HG02763 (cell line): Measurements from ENCODE around the gene VPS8.
"Not testable (repeated sequence)": the region's sequence is repeated elsewhere in the genome, so short reads cannot be mapped to it uniquely, and the experiment has no call there.

Source experiments
- ATAC-seq: cut with Tn5 transposase; IDR thresholded peaks from one replicate; pipeline ENCODE4 v1.9.1; 2021; ENCODE audit warnings: mild to moderate bottlenecking, moderate library complexity; ENCODE audit not compliant: unreplicated experiment

Gene VPS8

DNA sequence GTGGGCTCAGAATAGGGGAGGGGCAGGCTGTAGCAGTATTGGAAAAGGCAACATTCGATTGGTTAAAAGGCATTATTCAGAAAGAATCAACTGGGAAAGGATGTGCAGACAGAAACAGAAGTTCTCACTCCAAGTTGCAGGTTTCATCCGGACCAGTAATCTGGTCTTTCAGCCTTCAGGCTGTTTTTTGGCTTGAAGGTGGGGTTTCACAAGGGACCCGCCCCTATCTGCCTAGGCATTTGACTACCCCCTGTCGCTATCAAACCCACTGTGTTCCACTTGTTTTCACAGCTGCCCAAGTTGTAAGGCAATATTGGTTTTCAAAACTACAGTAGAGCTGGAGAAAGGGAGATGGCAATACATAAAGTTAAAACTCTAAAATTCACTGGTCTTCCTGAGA is 96.9 kb downstream of the VPS8 start:
- no peak for ATAC-seq

DNA sequence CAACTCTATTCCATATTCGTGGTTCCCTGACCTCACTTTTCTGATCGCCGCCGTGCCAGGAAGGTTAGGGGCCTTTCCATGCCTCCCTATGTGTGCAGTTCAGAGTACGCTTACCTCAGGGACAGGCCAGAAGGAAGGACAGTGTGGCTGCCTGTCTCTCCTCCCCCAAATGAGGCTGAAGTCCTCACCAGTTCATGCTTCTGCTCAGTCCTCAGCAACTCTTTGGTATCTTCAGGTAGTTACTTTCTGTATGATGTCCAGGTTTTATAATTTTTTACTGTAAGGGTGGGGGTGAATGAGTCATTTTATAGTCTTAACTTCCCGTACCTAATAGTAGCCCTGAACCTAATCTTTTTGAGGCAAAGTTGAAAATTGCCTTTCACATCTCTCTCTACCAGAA is 98.7 kb downstream of the VPS8 start:
- no peak for ATAC-seq

DNA sequence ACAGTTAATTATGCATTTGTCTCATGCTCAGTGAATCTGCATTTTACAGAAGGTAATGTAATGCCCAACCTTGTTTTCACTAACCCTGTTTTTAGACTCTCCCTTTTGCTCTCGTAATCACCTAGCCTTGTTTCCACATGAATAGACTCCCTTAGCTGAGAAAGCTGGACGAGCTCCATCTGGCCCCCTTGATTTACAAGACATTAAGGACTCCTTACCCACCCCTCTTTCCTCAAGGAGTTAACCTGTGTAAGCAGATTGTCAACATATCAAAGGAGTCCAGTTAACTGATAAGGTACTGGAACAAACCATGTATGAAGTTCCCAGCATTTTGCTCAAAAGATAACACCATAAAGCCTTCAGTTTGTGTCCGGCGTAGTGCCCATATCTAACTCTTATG is 99.6 kb downstream of the VPS8 start:
- no peak for ATAC-seq

DNA sequence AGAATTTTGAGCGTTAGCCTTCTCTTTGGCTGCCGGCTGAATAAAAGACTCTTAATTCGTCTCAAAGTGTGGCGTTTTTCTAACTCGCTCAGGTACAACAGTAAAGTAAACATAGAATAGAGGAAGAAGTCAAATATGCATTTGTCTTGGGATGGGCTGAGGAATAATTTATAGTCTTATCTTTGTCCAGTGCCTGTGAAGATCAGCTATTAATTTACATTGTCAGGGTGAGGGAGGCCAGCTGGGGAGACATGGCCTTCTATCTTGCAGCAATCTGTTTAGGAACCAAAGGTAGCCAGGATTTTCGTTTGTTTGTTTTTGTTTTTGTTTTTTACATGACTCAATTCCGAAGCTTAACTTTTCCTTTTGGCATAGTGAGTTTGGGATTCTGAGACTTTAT is 100.2 kb downstream of the VPS8 start:
- ATAC-seq, result no peak

DNA sequence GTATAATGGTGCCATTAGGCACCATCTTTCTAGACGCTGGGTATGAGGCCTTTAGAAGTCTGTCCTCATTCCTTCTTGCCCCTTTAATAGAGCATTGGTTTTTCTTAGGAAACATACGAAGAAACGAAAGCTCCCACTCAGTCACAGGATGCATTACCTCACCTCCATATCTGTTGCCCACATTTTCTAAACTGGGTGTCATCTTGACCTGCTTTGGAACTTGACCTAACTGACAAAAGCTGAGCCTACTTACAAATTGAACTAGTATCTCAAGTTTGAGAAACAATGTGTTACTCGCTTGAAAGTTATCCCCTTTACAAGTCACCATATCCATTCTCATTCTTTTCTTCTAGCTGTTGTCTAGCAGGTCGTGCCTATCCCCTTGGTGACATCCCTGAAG is 102.7 kb downstream of the VPS8 start:
- ATAC-seq, result no peak

DNA sequence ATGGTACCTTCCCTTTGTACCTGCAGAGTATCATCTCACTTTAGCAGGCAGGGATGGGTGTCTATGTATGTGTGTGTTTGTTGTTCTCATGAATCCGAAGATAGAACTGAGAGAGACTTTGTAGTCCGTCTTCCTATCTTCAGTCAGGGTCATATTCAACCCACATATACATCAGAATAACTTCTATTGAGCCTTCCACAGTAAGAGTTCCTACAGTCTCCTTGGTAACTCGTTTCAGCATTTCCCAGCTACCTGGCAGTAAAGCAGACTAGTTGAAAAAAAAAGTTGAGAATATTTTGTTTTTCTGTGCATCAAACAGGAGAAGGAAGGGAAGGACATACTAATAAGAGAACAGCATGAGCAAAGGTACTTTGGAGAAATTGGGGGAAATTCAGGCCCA is 106.8 kb downstream of the VPS8 start:
- ATAC-seq, result no peak

DNA sequence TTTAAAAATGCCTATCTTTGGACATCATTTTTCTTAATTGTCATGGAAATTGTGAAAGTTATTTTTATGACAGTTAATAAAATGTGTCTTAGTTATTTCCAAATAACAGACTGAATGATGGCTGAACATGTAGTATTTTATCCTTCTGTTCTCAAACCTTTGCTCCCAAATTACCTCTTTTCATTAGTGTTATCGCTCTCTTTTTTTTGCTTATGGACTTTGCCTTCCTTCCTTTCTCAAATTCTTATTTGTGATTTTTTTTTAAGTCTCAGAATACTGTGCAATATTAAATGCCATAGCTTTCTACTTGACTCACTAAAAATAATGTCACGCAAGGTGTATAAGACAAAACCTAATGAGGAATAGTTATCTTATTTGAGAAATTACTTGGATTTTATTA is 107.7 kb downstream of the VPS8 start:
- no peak for ATAC-seq

DNA sequence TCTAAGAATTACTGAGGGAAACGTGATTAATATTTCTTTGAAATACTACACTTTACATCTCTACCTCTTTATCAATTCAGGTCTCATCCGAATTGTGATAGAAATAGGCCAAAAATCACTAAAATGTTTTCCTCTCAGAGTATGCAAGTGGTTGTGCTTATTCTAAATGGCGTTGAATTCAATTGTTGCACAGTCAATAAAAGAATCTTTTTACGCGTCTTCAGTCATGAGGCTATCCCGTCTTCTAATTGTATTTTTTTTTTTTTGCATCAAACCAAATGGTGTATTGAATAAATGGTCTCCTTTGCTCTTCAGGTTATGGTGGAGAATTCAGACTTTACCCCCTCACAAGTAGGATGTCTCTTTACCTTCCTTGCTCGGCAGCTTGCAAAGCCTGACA is 112.6 kb downstream of the VPS8 start:
- no peak for ATAC-seq

DNA sequence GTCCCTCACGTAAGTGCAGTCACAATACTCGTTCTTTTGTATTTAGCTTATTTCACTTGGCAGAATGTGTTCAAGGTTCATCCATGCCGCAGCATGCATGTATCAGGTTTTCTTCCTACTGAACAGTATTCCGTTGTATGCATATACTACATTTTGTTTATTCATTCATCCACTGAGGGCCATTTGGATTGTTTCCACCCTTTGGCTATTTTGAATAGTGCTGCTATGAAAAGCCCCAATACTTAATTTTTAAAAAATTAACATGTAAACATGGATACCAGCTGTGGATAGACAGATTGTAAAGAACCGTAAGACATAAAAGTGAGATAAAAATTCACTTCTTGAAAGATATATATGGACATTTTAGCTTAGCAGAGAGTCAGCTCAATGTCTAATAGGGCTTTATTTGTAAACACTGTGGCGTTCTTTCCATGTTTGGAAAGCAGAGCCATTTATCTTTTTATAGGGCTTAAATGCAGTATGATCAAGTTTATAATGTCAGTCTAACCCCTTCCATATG is 115.9 kb downstream of the VPS8 start:
- ATAC-seq, result no peak

DNA sequence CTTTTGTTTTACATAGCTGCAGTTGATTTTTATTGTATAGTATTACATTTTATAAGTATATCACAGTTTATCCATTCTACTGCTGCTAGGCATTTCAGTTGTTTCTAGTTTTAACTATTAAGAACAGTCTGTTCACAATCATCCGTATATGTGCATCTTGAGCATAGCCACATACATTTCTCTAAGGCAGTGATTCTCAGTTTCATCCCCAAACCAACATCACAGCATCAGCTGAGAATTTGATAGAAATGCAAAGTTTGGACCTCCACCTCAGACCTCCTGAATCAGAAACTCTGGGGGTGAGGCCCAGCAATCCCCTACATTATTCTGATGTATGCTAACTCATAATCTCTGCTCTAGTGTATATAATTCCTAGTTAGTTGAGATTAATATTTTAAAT is 120.8 kb downstream of the VPS8 start:
- ATAC-seq, result no peak

DNA sequence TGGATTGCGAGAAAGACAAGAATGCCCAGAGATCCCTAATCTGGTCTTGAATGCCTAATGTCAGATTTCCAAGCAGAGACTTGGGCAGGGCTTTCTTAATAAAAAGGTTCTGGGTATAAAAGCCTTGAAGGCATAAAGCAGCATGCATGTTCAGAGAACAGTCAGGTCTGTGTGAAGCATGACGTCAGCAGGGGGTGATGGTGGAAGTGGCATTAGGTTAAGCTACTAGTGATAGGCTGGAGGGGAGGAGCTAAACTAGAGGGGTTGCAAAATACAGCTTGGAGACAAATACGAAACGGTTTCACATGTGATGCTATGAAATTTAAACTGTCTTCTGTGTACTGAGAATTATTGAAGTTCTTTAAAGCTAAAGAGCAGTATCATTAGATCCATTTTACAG is 125.6 kb downstream of the VPS8 start:
- ATAC-seq, result no peak

DNA sequence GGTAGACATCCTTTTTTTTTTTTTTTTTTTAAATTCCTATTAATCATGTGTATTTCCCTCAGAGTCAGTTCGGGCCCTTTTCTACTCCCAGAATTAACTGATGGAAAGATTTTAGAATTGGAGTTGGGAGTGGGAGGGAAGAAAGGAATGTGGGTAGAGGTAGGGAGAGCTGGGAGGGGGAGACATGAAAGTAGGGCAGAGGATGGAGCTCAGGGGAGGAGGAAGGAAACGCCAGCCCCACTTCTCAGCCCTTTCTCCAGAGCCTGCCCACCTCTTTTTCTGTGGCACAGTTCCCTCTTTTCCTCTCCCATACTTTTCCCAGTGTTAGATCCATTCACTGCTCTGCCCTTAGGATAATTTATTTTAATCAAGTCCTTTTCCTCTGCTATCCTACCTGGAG is 129.4 kb downstream of the VPS8 start:
- ATAC-seq, result no peak

DNA sequence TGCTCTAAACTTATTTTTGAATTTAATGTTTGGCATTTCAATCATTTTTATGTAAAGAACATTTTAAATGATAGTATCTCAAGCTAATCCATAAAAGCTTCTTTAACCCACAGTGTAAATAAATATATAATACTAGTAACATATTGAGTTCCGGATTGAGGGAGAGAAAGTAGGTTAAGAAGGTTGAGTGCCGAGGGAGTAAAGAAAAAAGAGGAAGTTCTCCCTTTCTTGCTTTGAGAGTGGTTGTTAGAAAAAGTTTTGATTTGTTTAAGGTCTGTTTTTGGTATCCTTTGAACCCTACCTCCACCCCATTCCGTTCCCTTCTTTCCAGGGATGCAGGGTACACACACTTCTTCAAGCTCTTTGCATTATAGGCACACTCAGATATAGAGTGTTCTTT is 130.8 kb downstream of the VPS8 start:
- no peak for ATAC-seq

DNA sequence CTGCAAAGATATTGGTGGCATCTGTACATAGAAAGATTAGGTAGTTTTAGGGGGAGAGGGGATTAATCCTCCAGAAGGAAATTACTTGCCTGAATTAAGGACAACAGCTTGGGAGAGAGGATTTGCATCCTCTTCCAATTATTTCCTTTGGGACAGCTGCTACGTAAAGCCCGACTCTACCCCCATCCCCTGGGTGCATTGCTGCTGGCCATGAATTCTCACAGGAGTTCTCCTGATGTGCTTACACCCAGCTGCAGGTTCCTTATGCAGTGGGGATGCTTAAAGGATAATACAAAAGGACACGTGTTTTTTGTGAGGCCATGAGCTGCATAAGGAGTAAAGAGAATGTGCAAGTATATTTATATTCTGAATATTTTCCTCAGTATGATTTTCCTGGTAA is 132.3 kb downstream of the VPS8 start:
- no peak for ATAC-seq

DNA sequence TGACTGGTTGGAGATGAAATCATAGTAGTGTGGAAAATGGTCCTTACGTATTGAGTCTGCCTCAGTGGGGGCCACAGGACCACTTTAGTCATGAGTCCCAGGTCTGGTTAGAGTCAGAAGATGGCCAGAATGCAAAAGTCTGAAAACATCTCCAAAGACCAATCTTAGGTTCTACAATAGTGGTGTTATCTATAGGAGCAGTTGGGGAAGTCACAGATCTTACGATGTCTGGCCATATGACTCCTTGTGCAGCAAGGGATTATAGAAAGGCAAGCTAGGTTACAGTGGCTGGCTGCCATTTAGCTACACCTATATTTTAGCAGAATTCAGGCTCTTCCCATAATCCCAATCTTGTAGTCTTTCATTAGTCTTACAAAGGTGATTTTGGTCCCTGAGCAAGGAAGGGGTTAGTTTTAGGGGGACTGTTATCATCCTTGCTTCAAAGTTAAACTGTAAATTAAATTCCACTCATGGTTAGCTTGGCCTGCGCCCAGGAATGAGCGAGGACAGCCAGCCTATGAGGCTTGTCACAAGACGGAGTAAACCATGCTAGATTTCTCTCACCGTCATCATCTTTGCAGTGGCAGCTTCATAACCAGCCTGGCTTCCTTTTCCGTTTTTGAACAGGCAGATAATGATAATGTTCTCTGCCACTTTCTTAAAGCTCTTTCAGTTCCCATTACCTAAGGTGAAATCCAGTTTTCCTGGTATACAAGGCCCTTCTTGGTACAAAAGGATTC is 134.1 kb downstream of the VPS8 start:
- no peak for ATAC-seq

DNA sequence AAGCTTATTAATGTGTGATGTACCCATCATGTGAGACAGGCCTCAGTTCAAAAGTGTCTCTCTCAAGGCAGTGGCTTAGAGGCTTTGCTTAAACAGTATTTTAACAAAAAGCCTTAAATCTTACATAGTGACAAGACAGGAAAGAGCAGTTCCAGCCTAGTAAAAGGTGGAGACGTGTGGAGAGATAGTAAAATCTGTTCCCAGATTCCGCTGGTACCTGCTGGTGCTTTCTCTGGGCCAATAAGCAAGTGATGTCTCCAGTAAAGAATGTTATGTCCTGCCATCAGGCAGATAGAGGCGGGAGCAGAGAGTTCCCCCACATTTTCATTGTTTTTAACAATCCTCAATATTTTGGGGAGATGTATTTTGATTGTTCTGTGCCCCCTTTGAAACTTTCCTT is 135.0 kb downstream of the VPS8 start:
- ATAC-seq, result no peak

DNA sequence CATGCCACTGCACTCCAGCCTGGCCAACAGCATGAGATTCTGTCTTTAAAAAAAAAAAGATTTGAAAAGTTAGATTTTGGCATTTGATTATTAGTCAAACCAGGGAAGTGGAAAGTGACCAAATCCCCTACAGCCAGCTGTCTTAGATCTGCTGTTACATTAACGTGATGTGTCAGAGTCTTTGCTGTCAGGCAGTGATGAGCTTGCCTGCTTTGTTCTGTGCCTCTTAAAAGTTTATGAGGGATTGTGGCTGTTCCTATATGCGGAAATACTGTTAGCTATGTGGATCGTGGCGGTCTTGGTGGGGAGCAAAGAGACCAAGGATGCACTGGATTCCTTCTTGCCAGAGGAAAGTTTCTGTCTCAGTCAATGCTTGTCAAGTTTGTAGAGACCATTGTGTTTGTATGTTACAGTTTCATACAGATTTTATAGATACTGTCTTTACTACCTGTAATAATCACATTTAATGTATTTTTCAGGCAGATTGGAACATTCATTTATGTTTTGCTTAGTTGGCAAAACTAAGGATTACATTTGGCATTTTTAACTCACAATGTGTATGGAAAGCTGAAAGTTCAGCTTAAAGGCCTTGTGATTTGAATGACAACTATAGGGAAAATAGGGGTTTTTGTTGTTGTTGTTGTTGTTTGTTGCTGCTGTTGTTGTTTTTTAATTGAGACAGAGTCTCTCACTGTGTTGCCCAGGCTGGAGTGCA is 137.4 kb downstream of the VPS8 start:
- ATAC-seq, result no peak

DNA sequence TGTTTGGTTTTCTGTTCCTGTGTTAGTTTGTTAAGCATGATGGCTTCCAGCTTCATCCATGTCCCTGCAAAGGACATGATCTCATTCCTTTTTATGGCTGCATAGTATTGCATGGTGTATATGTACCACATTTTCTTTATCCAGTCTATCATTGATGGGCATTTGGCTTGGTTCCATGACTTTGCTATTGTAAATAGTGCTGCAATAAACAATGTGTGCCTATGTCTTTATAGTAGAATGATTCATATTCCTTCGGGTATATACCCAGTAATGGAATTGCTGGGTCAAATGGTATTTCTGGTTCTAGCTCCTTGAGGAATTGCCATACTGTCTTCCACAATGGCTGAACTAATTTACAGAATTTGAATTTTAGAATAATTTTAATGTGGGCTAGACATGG is 138.8 kb downstream of the VPS8 start:
- ATAC-seq, result not testable (repeated sequence)

DNA sequence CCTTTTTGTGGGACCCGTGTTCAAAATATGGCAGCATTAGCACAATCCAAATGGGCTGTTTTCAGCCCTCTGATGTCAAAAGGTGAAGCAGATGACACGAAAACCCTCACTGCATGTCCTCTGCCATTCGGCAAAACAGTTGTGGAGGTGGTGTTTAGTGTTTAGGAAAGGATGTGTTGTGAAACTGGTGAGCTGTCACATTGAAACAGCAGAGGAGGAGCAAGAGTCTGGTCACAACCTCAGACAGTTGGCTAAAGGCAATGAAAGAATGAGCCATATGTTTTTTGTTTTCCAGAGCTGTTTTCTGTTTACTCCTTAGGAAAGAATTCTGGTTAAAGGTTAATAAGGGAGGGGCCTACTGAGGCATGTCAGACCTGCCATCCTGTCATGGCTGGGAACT is 140.7 kb downstream of the VPS8 start:
- ATAC-seq, result no peak

DNA sequence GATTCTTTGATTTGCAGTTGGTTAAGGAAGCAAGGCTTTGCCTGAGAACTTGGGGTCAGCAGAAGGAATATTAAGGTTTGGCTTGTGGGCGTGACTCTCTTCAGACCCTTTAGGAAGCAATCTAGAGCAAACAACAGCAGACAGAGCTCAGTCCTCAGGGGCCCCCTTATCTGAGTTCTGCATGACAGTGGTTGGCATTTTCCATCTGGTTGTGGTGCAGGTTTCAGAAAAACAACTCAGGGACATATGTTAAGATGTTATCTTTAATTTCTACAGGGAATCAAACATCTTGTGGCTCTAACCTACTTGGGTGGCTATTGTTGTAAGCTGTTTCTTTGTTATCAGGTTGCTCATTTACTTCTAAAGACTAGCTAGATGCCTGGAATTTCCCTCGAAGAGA is 141.4 kb downstream of the VPS8 start:
- ATAC-seq, result no peak

DNA sequence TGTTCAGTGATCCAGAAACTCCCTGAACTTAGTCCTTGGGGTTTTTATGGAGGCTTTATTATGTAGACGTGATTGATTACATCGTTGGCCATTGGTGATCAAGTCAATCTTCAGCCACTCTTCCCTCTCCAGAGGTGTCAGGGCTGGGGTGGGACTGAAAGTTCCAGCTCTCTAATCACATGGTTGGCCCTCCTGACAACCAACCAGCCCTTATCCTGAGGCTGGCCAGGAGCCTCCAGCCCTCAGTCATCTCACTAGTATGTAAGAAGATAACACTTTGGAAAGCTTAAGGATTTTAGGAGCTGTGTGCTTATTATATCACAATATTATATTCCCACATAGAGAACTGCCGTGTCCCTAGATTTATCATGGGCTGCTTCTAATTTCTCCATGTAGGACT is 142.3 kb downstream of the VPS8 start:
- no peak for ATAC-seq

DNA sequence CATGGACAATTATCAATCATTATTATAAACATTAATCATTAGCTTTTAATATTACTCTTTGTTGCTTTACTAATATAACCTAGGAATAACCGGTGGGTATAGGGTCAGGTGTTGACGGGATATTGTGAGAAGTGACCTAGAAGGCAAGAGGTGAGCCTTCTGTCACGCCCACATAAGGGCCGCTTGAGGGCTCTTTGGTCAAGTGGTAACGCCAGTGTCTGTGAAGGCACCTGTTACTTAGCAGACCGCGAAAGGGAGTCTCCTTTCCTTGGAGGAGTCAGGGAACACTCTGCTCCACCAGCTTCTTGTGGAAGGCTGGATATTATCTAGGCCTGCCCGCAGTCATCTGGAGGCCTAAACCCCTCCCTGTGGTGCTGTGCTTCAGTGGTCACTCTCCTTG is 142.9 kb downstream of the VPS8 start:
- not testable (repeated sequence) for ATAC-seq
